Activated CD4-positive, alpha-beta T cell treated with anti-CD3 and anti-CD28 coated beads for 4 hours (primary cell): ENCODE data around the gene GBF1.

Source experiments
- DNase-seq, 2 donors: peaks; one replicate each; pipeline ENCODE4 v3.0.0-alpha.2; 2020

GBF1 gene

GRCh38 chr10:102426803-102427287, 181.5 kb downstream of the GBF1 start:
- DNase-seq: no peak

DNA sequence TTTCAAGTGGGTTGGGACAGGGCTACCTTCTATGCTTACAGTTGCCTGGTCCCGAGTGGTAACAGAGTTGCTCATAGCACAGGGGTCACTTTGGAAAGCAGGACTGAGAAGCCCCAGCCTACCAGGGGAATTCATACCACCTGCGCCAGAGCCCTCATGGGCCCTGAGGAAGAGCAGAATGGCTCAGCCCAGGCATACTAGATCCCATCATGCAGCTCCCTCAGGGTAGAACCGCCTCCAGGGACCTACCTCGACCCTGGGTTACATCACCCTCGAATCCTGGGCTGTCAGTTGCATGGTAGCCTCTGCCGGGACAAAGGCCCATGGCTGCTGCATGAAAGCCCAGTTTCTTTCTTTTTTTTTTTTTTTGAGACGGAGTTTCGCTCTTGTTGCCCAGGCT, 184.1 kb downstream of the GBF1 start:
- DNase-seq: no peak

GRCh38 chr10:102431452-102432124, 186.3 kb downstream of the GBF1 start:
- DNase-seq: no peak
